HL-60/S4 (cell line): Measurements from ENCODE around the gene CARD10.

ENCODE experiments used
- in situ Hi-C: fragments of 300-500 bp; cut with MboI; formaldehyde crosslinking; loops from 2 replicates; pipeline ENCODE4 v1.14.3; 2022; ENCODE audit warnings: low sequenced_read_pairs

The CARD10 gene

DNA sequence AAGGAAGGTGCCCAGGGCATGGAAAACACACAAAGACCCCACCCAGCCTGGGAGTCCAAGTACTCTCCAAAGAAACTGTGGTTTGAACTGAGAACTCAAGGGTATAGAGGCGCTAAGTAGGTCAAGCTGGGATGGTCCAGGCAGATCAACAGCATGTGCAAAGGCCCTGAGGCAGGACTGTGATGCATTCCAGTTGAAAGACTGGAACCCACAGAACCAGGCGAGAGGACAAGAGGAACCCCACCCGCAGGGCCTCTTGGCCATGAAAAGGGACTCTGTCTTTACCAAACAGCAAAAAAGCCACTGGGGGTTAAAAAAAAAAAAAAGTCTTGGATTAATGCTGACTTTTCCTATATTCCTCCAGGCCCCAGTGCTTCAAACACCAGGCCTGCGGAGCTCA is 14.3 kb downstream of the CARD10 start:
- in situ Hi-C loops = no loop called here

DNA sequence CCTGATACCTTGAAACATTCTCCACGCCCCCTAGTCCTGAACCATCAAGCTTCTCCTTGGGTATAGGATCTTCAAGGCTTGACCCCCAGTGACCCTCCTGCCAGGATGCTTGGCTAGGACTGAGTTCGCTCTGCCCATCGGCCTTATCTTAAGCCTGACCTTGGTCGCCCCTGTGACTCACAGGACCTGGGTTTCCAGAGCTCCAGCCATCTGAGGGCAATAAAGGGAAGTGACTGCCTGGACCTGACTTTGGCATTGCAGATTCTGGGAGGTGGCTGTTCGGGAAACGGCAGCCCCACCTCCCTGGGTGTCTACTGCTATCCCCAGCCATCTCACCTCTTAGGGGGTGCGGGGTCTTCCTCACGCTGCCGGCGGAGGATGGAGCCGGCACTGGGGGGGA is 15.4 kb downstream of the CARD10 start:
- in situ Hi-C loops = no loop called here

DNA sequence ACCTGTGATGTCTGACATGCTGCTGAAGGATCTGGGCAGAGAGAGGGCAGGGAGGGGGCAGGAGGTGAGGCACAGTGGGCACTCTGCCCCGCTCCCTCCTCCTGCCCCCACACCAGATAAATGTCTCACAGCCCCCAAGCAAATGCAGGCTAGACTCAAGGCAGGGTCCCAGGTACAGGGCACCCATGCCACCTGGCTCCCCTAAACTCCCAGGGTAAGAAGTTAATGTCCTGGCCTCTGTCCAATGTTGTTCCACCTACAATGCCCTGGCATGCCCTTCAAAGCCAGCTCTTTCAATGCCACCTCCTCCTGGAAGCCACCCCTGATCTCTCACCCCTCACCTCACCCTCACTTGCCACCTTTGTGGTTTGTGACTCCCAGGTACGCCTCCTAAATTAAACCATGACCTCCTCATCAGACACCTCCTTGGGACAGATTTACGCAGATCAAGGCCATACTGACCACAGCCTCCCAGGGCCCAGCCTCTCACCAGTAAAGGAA is 16.0 kb downstream of the CARD10 start:
- in situ Hi-C loops = no loop called here

DNA sequence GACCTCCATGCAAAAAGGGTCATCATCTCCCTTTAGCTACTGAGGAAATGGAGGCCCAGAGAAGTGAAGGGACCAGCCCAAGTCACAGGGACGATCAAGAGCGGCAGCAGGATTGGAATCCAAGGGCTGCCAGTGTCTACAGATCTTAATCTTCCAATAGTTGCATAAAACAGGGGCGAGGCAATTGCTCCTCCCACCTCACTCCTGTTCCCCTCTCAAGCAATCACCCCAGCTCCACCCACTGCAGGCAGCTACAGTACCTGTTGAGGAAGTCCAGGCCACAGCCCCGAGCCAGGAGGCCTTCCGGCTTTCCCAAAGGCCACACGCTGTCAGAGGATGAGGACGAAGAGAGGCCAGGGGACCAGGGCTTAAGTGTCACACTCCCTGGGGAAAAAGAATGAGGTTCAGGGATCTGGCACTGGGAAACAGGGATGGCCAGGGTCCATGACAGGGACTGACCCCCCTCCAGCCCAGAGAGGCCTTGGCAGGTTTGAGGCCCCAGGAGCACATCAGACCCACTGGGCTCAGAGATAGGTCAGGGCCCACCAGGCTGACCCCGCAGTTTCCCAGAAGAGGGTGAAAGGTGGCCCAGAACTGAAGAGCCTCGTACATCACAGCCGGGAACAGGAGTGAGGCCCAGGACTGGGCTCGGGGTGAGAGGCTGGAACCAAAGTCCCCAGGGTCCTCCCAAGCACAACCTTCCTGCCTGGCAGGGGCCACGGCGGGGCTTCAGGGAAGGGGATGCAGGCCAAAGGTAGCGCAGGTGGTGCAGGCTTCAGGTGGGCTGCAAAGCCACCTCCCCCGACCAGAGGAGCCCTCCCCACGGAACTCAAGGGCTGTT is 16.7 kb downstream of the CARD10 start:
- in situ Hi-C loops = no loop called here

DNA sequence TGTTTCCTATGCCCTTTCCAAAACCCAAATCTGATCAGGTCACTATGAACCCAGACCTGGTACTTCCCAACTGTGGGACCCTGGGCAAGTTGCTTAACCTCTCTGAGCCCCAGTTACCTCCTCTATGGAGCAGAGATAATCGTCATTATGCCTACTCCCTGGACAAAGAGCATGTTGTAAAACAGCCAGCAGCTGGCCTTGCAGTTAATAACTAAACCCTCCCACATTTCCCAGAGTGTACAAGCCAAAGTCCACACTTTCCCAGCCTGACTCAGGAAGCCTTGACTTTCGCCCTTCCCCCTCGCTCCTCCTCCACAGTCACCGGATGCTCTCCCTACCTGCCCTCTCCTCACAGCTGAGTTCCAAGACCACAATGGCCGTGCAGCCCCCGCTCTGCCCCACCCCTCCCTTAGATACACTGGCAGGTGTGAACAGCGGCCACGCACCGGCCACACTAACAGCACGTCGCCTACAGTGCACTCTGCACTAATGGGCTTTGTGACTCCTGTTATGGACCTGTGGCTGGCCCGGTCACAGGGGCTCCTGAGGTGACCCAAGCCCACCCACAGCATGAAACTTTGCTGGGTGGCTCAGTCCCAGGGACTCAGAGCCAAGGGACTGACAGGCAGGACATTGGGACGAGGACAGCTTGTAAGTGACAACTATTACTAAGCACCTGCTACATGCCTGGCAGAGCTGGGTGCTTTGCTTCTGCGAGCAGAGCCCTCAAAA is 17.4 kb downstream of the CARD10 start:
- in situ Hi-C loops = no loop called here

DNA sequence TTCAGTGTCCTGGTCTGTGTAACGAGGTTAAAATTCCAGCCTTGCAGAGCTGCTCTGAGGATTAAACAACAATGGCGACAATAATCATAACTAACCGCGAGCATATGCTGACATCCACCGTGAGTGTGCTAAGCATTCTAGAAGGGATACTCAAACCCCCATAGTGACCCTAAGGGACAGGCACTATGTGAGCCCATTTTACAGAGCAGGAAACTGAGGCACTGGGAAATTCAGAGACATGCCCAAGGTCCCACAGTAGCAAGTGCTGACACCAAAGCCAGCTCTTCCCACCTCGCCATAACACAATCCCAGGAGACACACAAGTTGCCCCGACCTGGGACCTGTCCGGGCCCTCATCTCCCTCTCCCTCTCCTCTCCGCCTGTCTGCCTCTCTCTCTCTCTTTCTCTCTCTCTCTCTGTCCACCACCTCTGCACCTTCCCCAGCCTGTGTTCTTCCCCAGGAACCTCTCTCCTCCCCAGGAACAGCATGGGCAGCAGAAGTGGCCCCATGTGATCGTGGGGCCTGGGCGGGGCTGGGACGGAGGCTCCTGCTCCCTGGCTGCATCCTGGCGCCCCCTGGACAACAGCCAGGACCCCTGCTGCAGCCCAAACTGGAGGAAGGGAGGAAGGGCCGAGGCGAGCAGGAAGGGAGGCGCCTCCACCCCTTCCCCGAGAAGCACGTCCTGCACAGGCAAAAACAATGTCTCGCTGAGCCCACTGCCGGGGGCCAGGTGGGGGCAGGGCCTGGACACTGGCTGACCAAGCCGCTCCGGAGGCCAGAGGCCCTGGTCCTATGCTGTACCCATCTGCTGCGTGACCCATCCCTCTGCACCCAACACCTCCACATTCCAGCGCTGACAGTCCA is 18.2 kb downstream of the CARD10 start:
- in situ Hi-C loops = no loop called here

DNA sequence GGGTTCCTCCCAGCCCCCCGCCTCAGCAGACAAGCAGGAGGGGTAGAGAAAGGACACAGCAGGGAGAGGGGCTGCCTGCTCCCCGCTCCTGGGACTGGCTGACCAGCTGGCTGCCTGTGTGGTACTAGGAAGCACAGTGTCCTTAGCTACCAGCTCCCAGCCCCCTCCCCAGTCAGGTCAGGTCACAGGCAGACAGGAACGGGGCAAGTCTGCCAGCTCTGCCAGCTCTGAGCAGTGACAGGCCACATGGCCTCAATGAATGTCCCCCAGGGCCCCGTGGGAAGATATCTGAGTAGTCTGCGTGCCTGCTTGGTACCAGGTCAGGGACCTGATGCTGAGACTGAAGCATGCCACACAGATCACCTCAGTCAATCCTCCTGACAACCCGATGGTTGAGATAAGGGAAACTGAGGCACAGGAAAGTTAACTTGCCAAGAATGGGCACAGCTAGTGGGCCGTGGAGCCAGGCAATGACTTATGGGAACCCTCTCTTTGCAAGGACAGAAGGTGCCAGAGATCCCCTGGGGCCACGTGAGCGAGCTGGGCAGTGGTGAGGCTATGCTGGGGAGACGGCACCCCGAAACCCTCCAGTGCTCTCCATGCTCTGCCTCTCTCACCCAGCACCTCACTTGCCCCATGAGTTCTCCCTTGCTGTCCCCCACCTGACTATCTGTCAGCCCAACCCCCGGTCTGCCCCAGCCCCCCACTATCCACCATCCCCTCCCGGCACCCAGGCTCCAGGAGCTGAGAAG is 19.2 kb downstream of the CARD10 start:
- in situ Hi-C loops = no loop called here

DNA sequence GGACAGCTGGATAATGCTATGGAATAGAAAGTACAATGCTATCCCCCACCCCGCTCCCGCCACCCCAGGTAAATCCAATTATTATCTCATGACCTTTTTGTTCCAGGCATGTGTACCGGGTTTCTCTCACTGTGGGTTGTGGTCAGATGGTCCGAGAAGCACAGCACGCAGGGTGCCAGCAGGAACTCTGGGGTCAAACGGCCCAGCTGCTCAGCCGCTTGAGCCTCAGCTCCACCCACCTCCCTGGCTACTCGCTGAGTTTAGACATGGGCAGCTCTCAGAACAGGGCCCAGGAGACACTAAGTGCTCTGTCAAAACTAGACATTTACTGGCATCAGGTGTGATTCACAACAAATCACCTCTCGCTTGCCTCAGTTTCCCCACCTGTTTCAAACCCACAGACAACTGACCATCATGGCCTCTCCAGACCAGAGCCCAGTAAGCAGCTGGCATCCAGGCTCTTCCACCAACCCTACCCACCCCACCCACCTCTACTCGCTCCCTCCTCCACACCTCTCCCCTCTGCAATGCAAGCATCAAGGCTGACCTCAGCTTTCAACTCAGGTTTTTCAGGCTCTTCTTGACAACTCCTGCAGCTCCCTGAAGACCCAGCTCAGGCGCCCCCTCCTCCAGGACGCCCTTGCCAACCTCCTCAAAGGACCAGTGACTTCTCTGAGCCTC is 20.0 kb downstream of the CARD10 start:
- in situ Hi-C loops = no loop called here

DNA sequence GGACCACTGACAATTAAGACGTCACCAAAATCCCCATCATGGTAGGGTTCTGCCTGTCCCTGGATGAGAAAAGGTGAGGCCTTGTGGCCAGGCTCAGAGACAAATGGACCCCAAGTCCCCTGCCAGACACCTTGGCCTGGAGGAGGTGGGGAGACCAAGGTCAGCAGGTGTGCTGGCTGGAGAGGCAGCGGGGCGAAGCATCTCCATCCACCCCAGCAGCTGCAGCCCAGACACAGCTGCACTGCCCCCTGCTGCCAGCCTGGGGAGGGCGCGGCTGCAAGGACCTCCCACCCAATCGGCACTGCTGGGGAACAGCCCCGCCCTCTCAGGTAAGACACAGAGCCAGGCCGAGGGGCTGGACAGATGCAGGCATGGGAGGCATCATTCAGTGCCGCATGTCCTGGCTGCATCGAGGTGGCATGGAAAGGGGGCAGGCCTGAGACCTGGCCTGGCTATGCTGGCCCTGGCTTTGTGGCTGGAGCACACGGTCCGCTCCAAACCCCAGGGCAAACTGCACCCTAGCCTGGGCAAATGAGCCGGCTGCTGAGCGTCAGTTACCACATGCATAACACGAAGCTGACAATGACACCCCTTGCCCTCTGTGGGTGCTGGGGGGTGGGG is 20.8 kb downstream of the CARD10 start:
- in situ Hi-C loops = no loop called here

DNA sequence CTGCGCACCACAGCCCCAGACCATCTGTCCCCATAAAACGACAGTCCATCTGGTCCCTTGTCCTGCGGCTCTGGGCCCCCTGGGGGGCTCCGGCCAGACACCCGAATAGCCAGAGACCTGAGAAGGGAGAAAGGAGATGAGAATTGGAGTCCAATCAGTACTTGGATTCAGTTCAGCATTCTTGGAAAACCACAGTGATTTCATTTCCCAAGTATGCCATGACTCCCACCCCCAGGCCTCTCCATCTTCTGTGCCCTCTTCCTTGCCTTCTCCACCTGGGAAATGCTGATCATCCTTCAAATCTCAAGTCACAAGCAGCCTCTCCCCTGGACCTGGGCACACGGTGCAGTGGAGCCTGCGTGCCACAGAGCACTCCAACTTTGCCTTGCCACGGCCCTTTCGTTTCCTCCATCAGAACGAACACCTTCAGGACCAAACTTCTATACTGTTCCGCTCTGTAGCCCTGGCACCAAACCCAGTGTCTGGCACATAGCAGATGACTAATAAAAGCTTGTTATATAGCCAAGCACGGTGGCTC is 22.1 kb downstream of the CARD10 start:
- in situ Hi-C loops = no loop called here

DNA sequence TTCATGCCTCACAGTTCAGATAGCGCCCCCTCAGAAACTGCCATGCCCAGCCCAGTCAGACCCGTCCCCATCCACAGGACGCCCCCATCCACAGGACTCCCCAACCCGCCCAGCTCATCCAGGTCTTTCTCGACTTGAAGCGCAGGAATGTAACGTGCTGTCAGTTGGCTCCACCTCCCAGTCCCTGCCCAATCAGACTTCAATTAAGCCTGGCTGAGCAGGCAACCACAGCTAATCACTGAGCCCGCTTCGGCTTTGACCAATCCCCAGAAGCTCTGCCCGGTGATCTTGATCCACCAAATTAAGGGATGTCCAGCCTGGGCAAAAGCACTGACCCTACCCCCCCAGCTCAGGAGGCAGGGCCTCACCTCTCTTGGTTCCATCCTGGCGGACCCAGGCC is 22.6 kb downstream of the CARD10 start:
- in situ Hi-C loops = no loop called here

DNA sequence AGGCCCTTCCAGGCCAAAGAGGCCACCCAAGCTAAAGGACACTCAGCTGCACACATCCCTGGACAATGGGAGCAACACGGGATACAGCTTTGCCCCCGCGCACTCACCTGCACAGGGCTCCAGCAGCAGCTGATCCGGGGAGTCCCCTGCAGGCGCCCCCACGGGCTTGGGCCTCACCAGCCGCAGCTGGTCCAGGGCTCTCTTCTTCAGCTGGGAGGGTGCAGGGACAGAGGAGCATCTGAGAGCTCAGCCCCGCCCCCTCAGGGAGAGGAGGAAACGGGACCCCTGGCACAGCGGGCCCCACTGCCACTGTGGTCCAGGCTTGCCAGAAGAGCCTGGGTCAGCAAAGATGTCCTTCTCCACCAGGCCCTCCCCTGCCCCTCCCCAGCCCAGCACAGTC is 25.2 kb downstream of the CARD10 start:
- in situ Hi-C loops = no loop called here

DNA sequence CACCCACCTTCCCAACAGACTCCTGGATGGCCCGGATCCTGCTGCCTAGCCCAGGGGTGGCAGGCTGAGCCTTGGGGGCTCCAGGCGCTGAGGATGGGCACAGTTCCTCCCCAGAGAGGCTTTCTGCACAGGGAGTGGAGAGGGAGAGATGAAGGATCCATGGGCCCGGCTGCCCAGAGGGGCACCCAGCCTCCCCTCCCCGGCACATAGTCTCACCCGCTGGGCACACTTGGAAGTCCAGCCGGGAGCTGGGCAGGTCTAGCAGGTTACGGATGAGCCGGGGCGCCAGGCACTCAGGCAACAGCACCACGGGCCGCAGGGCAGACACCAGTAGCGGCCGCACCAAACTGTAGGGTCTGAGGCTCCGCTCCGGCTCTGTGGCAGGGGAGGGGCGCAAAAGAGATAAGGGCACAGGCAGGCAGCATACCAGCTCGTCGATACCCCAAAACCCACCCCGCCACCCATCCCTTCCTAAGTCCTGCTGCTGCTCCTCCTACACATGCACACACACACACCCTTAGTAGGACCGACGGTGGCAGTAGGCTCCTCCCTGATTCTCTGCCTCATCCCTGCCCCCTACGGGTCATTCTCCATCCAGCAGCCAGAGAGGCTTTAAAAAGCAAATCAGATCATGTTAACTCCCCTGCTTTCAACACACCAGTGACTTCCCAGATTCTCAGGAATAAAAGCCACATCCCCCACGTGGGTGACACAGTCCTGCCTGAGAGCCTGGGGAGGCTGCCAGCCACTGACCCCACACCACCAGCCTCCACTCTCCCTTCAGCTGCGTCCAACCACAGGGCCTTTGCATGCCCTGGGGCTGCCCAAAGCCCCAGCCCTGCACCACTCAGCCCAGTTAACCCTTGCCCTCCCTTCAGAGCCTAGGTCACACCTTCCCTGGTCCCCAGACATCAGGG is 26.5 kb downstream of the CARD10 start:
- in situ Hi-C loops = no loop called here

DNA sequence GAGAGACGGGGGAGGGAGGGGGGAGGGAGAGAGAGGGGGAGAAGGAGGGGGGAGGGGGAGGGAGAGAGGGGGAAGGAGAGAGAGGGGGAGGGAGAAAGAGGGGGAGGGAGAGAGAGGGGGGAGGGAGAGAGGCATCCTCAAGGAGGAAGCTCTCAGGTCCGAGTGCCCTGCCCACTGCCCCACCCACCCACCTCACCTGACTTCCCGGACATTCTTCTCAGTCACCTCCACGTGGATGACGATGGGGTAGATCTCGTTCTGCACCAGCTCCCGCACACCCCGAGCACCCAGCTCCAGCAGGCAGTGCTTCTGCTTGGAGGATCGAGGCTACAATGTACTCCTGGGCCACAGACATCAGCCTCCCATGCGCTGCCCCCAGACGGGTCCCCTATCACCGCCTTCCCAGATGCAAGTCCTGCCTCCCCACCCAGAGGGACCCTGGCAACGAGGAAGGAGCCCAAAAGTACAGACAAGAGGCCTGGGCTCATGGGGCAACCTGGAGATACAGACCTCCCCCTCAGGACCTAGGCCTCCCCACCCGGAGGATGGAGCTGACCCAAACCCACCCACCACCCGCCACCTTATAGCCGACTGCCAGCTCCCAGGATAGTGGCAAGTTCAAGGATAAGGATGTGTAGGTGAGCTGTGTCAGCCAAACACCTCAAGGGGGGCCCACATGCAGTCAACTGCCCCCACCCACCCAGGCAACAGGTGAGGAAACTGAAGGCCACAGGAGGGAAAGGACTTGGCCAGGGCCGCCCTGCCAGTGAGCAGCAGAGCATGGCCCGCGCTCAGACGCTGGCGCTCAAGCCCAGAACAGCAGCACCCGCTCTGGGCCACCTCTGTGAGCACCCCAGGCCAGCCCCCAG is 27.4 kb downstream of the CARD10 start:
- in situ Hi-C loops = no loop called here

DNA sequence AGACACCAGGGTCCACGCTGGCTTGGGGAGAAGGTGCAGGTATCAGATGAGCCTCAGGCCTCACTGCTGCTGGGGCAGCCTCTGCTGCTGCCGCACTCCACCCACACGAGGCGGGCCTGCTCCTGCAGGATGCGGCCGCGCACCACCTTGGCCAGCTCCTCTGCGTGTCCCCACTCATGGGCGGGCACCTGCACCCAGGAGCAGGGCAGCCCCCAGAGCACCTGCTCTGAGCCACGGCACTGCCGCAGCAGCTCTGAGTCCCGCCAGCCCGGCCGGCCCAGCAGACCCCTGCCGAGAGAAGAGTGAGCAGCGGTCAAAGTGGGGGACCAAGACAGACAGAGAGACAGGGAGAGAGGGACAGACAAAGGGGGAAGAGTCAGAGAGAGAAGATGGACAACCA is 28.1 kb downstream of the CARD10 start:
- in situ Hi-C loops = no loop called here

DNA sequence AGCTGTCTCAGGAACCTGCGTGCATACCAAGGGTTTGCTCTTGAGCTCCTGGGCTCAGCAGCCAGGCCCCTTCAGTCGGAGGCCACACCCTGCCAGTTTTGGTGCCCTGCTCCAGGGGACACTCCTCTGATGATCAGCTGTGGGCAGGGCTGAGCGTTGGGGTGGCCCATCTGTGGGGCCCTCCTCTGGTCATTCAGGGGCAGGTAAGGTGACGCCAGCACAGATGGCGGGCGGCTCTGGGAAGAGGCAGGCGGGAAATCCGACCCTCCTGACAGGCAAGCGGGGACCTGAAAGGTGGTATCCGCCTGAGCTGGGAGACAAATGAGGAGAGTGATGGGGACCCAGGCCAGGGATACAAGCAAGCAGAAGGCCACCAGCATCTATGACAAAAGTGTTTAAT is 29.2 kb downstream of the CARD10 start:
- in situ Hi-C loops = no loop called here
